Breast epithelium (tissue), 3 donors: Measurements from ENCODE around the gene NFIX.

Experiments used
- POLR2A ChIP-seq: fragments of 450-650 bp; IDR thresholded peaks from one replicate; pipeline ENCODE4 v1.6.1; 2016; ENCODE audit warnings: antibody characterized with exemption, mild to moderate bottlenecking, moderate library complexity
- TF ChIP-seq, protein P1 (sequence below), 3 donors: fragments of 450-650 bp; IDR thresholded peaks; one replicate each; pipeline ENCODE4 v1.5.1; 2016 to 2017; ENCODE audit warnings: antibody characterized with exemption in 3 of 3, mild to moderate bottlenecking in 3 of 3, moderate library complexity in 3 of 3

DNA sequence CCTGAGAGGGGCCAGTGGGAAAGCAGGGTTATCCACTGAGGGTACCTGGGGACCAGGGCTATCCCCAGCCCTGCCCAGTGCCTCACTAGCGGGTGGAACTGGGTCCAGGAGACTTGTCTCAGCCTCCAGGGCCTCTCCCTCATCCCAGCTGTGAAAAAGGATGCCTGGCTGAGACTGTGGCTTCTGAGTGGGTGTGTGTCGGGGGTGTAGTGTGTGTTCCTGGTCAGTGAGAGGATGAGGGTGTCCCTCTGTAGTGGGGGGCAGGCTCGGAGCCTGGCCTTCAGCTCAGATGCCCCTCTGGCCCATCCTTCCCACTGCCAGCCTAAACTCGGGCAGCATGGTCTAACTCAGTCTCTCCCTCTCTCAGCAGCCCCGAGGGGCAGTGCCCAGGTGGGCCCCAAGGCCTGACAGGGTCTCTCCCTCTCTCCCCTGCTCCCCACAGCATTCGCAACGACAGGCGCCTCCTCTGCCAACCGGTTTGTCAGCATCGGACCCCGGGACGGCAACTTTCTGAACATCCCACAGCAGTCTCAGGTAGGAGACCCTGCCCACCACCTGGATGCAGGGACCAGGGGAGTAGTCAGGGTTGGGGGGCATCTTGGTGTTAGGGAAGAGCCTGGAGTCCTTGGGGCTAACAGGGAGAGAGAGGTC lies 94.7 kb downstream of the NFIX start:
- TF ChIP-seq, protein P1, sequence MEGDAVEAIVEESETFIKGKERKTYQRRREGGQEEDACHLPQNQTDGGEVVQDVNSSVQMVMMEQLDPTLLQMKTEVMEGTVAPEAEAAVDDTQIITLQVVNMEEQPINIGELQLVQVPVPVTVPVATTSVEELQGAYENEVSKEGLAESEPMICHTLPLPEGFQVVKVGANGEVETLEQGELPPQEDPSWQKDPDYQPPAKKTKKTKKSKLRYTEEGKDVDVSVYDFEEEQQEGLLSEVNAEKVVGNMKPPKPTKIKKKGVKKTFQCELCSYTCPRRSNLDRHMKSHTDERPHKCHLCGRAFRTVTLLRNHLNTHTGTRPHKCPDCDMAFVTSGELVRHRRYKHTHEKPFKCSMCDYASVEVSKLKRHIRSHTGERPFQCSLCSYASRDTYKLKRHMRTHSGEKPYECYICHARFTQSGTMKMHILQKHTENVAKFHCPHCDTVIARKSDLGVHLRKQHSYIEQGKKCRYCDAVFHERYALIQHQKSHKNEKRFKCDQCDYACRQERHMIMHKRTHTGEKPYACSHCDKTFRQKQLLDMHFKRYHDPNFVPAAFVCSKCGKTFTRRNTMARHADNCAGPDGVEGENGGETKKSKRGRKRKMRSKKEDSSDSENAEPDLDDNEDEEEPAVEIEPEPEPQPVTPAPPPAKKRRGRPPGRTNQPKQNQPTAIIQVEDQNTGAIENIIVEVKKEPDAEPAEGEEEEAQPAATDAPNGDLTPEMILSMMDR (IDR thresholded peaks at IDR 0.05) = no peak
- TF ChIP-seq POLR2A = no peak
